GM12878 (cell line): ENCODE data around the gene FEM1B. TPM values are rescaled to one million over a fixed set of nuclear protein-coding genes. Genes with fewer than 3 reads are reported as not detected.

Experiments used
- BCLAF1 ChIP-seq: fragments of 450-650 bp; IDR thresholded peaks from 2 replicates; pipeline ENCODE4 v1.6.1; 2017; ENCODE audit warnings: antibody characterized with exemption, mild to moderate bottlenecking, moderate library complexity
- BRCA1 ChIP-seq: IDR thresholded peaks from 2 replicates; pipeline ENCODE4 v1.6.1; 2011; ENCODE audit warnings: low read depth, low read length, improper control_type of control experiment
- CBFB ChIP-seq: IDR thresholded peaks from 2 replicates; pipeline ENCODE4 v1.6.1; 2016; ENCODE audit warnings: antibody characterized with exemption, low read depth
- CEBPZ ChIP-seq: fragments of 150-350 bp; IDR thresholded peaks from 2 replicates; pipeline ENCODE4 v1.6.1; 2016; ENCODE audit warnings: low read depth, low read length
- CHD2 ChIP-seq: IDR thresholded peaks from 2 replicates; pipeline ENCODE4 v1.6.1; 2011; ENCODE audit warnings: low read depth, low read length, improper control_type of control experiment, borderline replicate concordance
- FOXM1 ChIP-seq: IDR thresholded peaks from 2 replicates; pipeline ENCODE4 v1.6.1; 2012; ENCODE audit warnings: low read depth, mild to moderate bottlenecking, inconsistent platforms, low read length, moderate library complexity
- IKZF1 ChIP-seq: fragments of 450-650 bp; conservative IDR thresholded peaks from 2 replicates; pipeline ENCODE4 v1.6.1; 2017; ENCODE audit warnings: antibody characterized with exemption, mild to moderate bottlenecking
- IKZF2 ChIP-seq, 2 experiments: fragments of 450-650 bp; IDR thresholded peaks; 2 replicates each; pipeline ENCODE4 v1.6.1; 2017; ENCODE audit warnings: mild to moderate bottlenecking in 2 of 2, moderate library complexity in 2 of 2
- IRF5 ChIP-seq: fragments of 450-650 bp; IDR thresholded peaks from 2 replicates; pipeline ENCODE4 v1.6.1; 2017; ENCODE audit warnings: borderline replicate concordance
- KAT2A ChIP-seq: conservative IDR thresholded peaks from 2 replicates; pipeline ENCODE4 v1.6.1; 2011; ENCODE audit warnings: low read depth, low read length; ENCODE audit not compliant: control insufficient read depth
- KDM1A ChIP-seq: fragments of 200-600 bp; sonication (generic); IDR thresholded peaks from 2 replicates; pipeline ENCODE4 v1.6.1; 2016; ENCODE audit warnings: borderline replicate concordance
- MAX ChIP-seq: IDR thresholded peaks from 2 replicates; pipeline ENCODE4 v1.6.1; 2012; ENCODE audit warnings: low read depth, low read length, improper control_type of control experiment
- MXI1 ChIP-seq: fragments of 150-350 bp; IDR thresholded peaks from 2 replicates; pipeline ENCODE4 v1.6.1; 2011; ENCODE audit warnings: low read depth, mild to moderate bottlenecking, inconsistent platforms, low read length, improper control_type of control experiment
- NFIC ChIP-seq: IDR thresholded peaks from 2 replicates; pipeline ENCODE4 v1.6.1; 2012; ENCODE audit warnings: low read depth, mild to moderate bottlenecking, inconsistent platforms, low read length, moderate library complexity
- NR2C2 ChIP-seq: IDR thresholded peaks from 2 replicates; pipeline ENCODE4 v1.6.1; 2011; ENCODE audit warnings: borderline replicate concordance, low read depth; ENCODE audit not compliant: control insufficient read depth, insufficient read length
- PAX5 ChIP-seq: IDR thresholded peaks from 2 replicates; pipeline ENCODE4 v1.6.1; 2011; ENCODE audit warnings: low read depth, low read length, borderline replicate concordance
- PAX8 ChIP-seq: fragments of 450-650 bp; IDR thresholded peaks from 2 replicates; pipeline ENCODE4 v1.6.1; 2017; ENCODE audit warnings: mild to moderate bottlenecking, moderate library complexity
- POLR2AphosphoS5 ChIP-seq: IDR thresholded peaks from 2 replicates; pipeline ENCODE4 v1.6.1; 2011; ENCODE audit warnings: mild to moderate bottlenecking, low read length, inconsistent platforms
- RFX5 ChIP-seq: IDR thresholded peaks from 2 replicates; pipeline ENCODE4 v1.6.1; 2011; ENCODE audit warnings: low read depth, low read length, improper control_type of control experiment
- SIX5 ChIP-seq: IDR thresholded peaks from 2 replicates; pipeline ENCODE4 v1.6.1; 2011; ENCODE audit warnings: mild to moderate bottlenecking, low read depth, low read length, moderate library complexity; ENCODE audit not compliant: severe bottlenecking
- SMC3 ChIP-seq: IDR thresholded peaks from 2 replicates; pipeline ENCODE4 v1.6.1; 2011; ENCODE audit warnings: low read length, improper control_type of control experiment, borderline replicate concordance
- TBL1XR1 ChIP-seq: IDR thresholded peaks from 2 replicates; pipeline ENCODE4 v1.6.1; 2012; ENCODE audit warnings: low read depth, low read length, improper control_type of control experiment
- TCF7 ChIP-seq: IDR thresholded peaks from 2 replicates; pipeline ENCODE4 v1.6.1; 2014; ENCODE audit warnings: antibody characterized with exemption, borderline replicate concordance
- ZNF622 ChIP-seq: fragments of 450-650 bp; IDR thresholded peaks from 2 replicates; pipeline ENCODE4 v1.6.1; 2017; ENCODE audit warnings: mild to moderate bottlenecking, inconsistent platforms
- polyA plus RNA-seq, 11 experiments: library from polyadenylated mRNA; depleted of rRNA in 4 of 11; unstranded in 6 of 11; stranded (reverse) in 5 of 11; fragments of >200 nt; fragmentation: Nextera tagmentation in 4 of 11; fragmentation: Illumina TruSeq in 1 of 11; extraction: Ambion mirVana in 4 of 11; extraction: Trizol in 1 of 11; gene quantifications; 1 replicate in 1 of 11; 2 replicates in 10 of 11; pipeline versions ENCODE4 v1.2.1 to v1.2.3, GENCODE V29; 2011 to 2016; ENCODE audit warnings: inconsistent platforms in 2 of 11, missing spikeins in 2 of 11, low read depth in 1 of 11
- total RNA-seq, 4 experiments: library from RNA; depleted of rRNA in 3 of 4; stranded (reverse); fragments of >200 nt in 3 of 4; fragmentation: Illumina TruSeq in 1 of 4; extraction: Trizol in 1 of 4; gene quantifications; 2 replicates each; pipeline versions ENCODE4 v1.2.1 to v1.2.3, GENCODE V29; 2013 to 2021

FEM1B gene
- total and polyA plus RNA-seq, 10 of the 15 experiments (the other 5 are each of a cell fraction or from before 2014, with no cell fraction given), result 5.5 to 61.1 (median 18.2) TPM

- TF ChIP-seq BCLAF1 (0 out of 2 replicates have a peak, but pooled peaks have one; percentile 10), MAX (peak; percentile 10; the same call in 1 of the 2 replicates), SMC3 (no peak), TCF7 (no peak), PAX8 (no peak), POLR2AphosphoS5 (peak; percentile 76), NFIC (peak; percentile 45; the same call in 1 of the 2 replicates), IKZF2 (IDR thresholded peaks at IDR 0.05) (peak; percentile 58 to 64; a peak in 1 of 4 replicates), CHD2 (no peak; the same call in 1 of the 2 replicates), TBL1XR1 (peak; percentile 40; the same call in 1 of the 2 replicates), CEBPZ (no peak), PAX5 (peak; percentile 49; the same call in 1 of the 2 replicates), KDM1A (no peak), ZNF622 (no peak), SIX5 (peak; percentile 55), NR2C2 (no peak), IKZF1 (peak; percentile 84), CBFB (peak; percentile 86), KAT2A (no peak), IRF5 (no peak), BRCA1 (no peak), MXI1 (peak; percentile 79), FOXM1 (no peak), RFX5 (no peak)
Observed at GRCh38 chr15:68277603-68278344, at the start of gene FEM1B (continued).
